K562 (cell line): ENCODE data around the gene CDK14. TPM values are rescaled to one million over a fixed set of nuclear protein-coding genes. Genes with fewer than 3 reads are reported as not detected.

ENCODE experiments used
- ATAC-seq: fragments of 200-7000 bp; cut with Tn5 transposase; 3 replicates; pipeline ENCODE4 v1.9.1; 2020; ENCODE audit warnings: moderate library complexity
- BruUV-seq: library from RNA; stranded (reverse); fragments of 400-500 nt; replicated peaks from 2 replicates; lab custom pipeline; 2021; lab: Mats Ljungman, UMichigan
- CTCF ChIA-PET: fragments of 300-600 bp; formaldehyde crosslinking; extraction: SDS; loops from one replicate; lab custom pipeline; 2021; ENCODE audit warnings: low intra/inter-chr PET ratio; lab: Yijun Ruan, JAX
- POLR2A ChIA-PET: fragments of 300-600, 350-650 bp; sonication (Branson Sonifier 250); formaldehyde crosslinking; extraction: SDS; loops from one replicate; lab custom pipeline; 2021; ENCODE audit warnings: antibody characterized with exemption, inconsistent platforms; lab: Yijun Ruan, JAX
- DNase-seq, 4 experiments: peaks; one replicate each; pipeline versions ENCODE4 v3.0.0 to v3.0.0-alpha.2; 2011 to 2018; ENCODE audit warnings: low spot score in 3 of 4, mixed read lengths in 3 of 4; ENCODE audit errors: extremely low read depth in 1 of 4
- FAIRE-seq: peaks from 2 replicates; lab custom pipeline; 2011; peaks lifted over from hg19 to GRCh38; lab: Jason Lieb, UNC
- H2AFZ ChIP-seq: 2 replicates; pipeline ENCODE4 v1.6.0; 2011; ENCODE audit warnings: low read depth, low read length, control low read depth, inconsistent platforms
- H3K27ac ChIP-seq: fragments of 200-600 bp; 3 replicates; pipeline ENCODE4 v1.8.0; 2011; ENCODE audit warnings: low read depth, mild to moderate bottlenecking, control low read depth, inconsistent platforms, low read length, moderate library complexity, mixed read lengths; ENCODE audit errors: extremely low read depth
- H3K27me3 ChIP-seq, 2 experiments: fragments of 300-600 bp in 1 of 2; 2 replicates in 1 of 2; 3 replicates in 1 of 2; pipeline versions ENCODE4 v1.6.0 to v1.8.0; 2011; ENCODE audit warnings: inconsistent platforms in 2 of 2, low read length in 2 of 2, mild to moderate bottlenecking in 1 of 2, mixed read lengths in 1 of 2, moderate library complexity in 1 of 2; ENCODE audit not compliant: control insufficient read depth in 2 of 2, insufficient read depth in 2 of 2
- H3K36me3 ChIP-seq: fragments of 300-600 bp; 3 replicates; pipeline ENCODE4 v1.8.0; 2011; ENCODE audit warnings: mild to moderate bottlenecking, low read length, inconsistent platforms; ENCODE audit not compliant: control insufficient read depth, insufficient read depth
- H3K4me1 ChIP-seq, 2 experiments: fragments of 200-600 bp in 1 of 2; replicated peaks in 1 of 2; 2 replicates in 1 of 2; 3 replicates in 1 of 2; pipeline versions ENCODE4 v1.5.1 to v1.8.0; 2011; ENCODE audit warnings: inconsistent platforms in 2 of 2, low read length in 2 of 2, mild to moderate bottlenecking in 1 of 2, mixed read lengths in 1 of 2, moderate library complexity in 1 of 2; ENCODE audit not compliant: control insufficient read depth in 2 of 2, insufficient read depth in 2 of 2
- H3K4me2 ChIP-seq: 2 replicates; pipeline ENCODE4 v1.6.1; 2011; ENCODE audit warnings: low read length, control low read depth, inconsistent platforms, mixed read lengths; ENCODE audit not compliant: insufficient read depth
- H3K4me3 ChIP-seq: fragments of 200-600 bp; sonication (generic), shearing (Covaris generic); 2 replicates; pipeline ENCODE4 v1.5.1; 2016; ENCODE audit warnings: control low read depth, inconsistent platforms
- H3K79me2 ChIP-seq: fragments of 200-600 bp; 3 replicates; pipeline ENCODE4 v1.8.0; 2011; ENCODE audit warnings: low read length, inconsistent platforms; ENCODE audit not compliant: control insufficient read depth, insufficient read depth
- H3K9ac ChIP-seq, 2 experiments: 2 replicates each; pipeline versions ENCODE4 v1.6.0 to v1.6.1; 2011; ENCODE audit warnings: low read depth in 2 of 2, low read length in 2 of 2, control low read depth in 1 of 2, inconsistent platforms in 1 of 2, mild to moderate bottlenecking in 1 of 2, mixed read lengths in 1 of 2; ENCODE audit not compliant: insufficient read depth in 1 of 2
- H3K9me1 ChIP-seq: one replicate; pipeline ENCODE4 v1.6.0; 2011; ENCODE audit warnings: inconsistent platforms, mild to moderate bottlenecking, low read length, moderate library complexity; ENCODE audit not compliant: control insufficient read depth, insufficient read depth
- H3K9me3 ChIP-seq: replicated peaks from 2 replicates; pipeline ENCODE4 v1.5.1; 2011; ENCODE audit warnings: low read depth, low read length, inconsistent platforms; ENCODE audit not compliant: control insufficient read depth, insufficient read depth
- H4K20me1 ChIP-seq: replicated peaks from 2 replicates; pipeline ENCODE4 v1.6.1; 2011; ENCODE audit warnings: low read length, inconsistent platforms, mixed read lengths; ENCODE audit not compliant: control insufficient read depth, insufficient read depth
- ARNT ChIP-seq, 2 experiments: fragments of 450-650 bp; IDR thresholded peaks; 2 replicates each; pipeline ENCODE4 v1.6.1; 2016; ENCODE audit warnings: mild to moderate bottlenecking in 1 of 2
- CREM ChIP-seq: IDR thresholded peaks from 2 replicates; pipeline ENCODE4 v1.6.1; 2014; ENCODE audit warnings: antibody characterized with exemption, low read depth
- HDAC3 ChIP-seq: fragments of 450-650 bp; IDR thresholded peaks from 2 replicates; pipeline ENCODE4 v1.6.1; 2018; ENCODE audit warnings: borderline replicate concordance, mild to moderate bottlenecking, moderate library complexity; ENCODE audit not compliant: partially characterized antibody
- HSF4 ChIP-seq: fragments of 250-450 bp; sonication (Bioruptor Pico); IDR thresholded peaks from 2 replicates; pipeline ENCODE4 v2.1.2; 2022; ENCODE audit warnings: mild to moderate bottlenecking, moderate library complexity, borderline replicate concordance
- LCOR ChIP-seq: sonication (generic); formaldehyde crosslinking; IDR thresholded peaks from 2 replicates; pipeline ENCODE4 v1.8.0; 2022; ENCODE audit warnings: mild to moderate bottlenecking, missing genetic modification reagents
- MTA1 ChIP-seq: fragments of 450-650 bp; IDR thresholded peaks from 2 replicates; pipeline ENCODE4 v1.6.1; 2017; ENCODE audit warnings: borderline replicate concordance
- NCOA6 ChIP-seq: fragments of 450-650 bp; IDR thresholded peaks from 2 replicates; pipeline ENCODE4 v1.6.1; 2017; ENCODE audit warnings: mild to moderate bottlenecking
- TEAD2 ChIP-seq: fragments of 450-650 bp; IDR thresholded peaks from 2 replicates; pipeline ENCODE4 v1.6.1; 2016; ENCODE audit warnings: missing genetic modification characterization, control low read depth, missing compliant biosample characterization
- ZNF133 ChIP-seq: fragments of 250-450 bp; sonication (Bioruptor Pico); IDR thresholded peaks from 2 replicates; pipeline ENCODE4 v1.4.0; 2020; ENCODE audit warnings: mild to moderate bottlenecking
- ZNF224 ChIP-seq: sonication (generic); formaldehyde crosslinking; IDR thresholded peaks from 2 replicates; pipeline ENCODE4 v1.8.0; 2022; ENCODE audit warnings: mild to moderate bottlenecking, missing genetic modification reagents
- ZNF316 ChIP-seq: fragments of 450-650 bp; IDR thresholded peaks from 2 replicates; pipeline ENCODE4 v1.6.1; 2016
- WGBS: fragments of 100-300 bp; shearing (Covaris generic); methylation state at CpG from one replicate; pipeline ENCODE4 v1.1.6; 2016; ENCODE audit warnings: low coverage, mixed read lengths; ENCODE audit not compliant: insufficient coverage; ENCODE audit errors: missing lambda C conversion rate; 5-methylcytosine and 5-hydroxymethylcytosine counted together
- in situ Hi-C: fragments of 300-500 bp; cut with MboI; formaldehyde crosslinking; loops from 4 replicates; pipeline ENCODE4 v1.15.0; 2018; ENCODE audit warnings: inconsistent platforms, mixed read lengths
- intact Hi-C: fragments of 100-400 bp; cut with micrococcal nuclease; formaldehyde crosslinking; loops from 2 replicates; pipeline ENCODE4 v1.14.2; 2022
- polyA plus RNA-seq, 8 experiments: library from polyadenylated mRNA; depleted of rRNA in 4 of 8; stranded (reverse) in 5 of 8; unstranded in 3 of 8; fragments of >200 nt; fragmentation: Nextera tagmentation in 2 of 8; fragmentation: Illumina TruSeq in 1 of 8; extraction: Ambion mirVana in 2 of 8; extraction: Trizol in 1 of 8; gene quantifications; 2 replicates each; pipeline versions ENCODE4 v1.2.1 to v1.2.3, GENCODE V29; 2011 to 2014; ENCODE audit warnings: inconsistent platforms in 1 of 8, missing spikeins in 1 of 8
- total RNA-seq, 7 experiments: library from RNA; depleted of rRNA in 6 of 7; stranded (reverse); fragments of >200 nt in 6 of 7; fragmentation: Illumina TruSeq in 2 of 7; extraction: Trizol in 2 of 7; gene quantifications; 2 replicates each; pipeline versions ENCODE4 v1.2.1 to v1.2.3, GENCODE V29; 2011 to 2021; ENCODE audit warnings: low replicate concordance in 1 of 7
- TF ChIP-seq, protein P1 (sequence below): sonication (generic); formaldehyde crosslinking; IDR thresholded peaks from 2 replicates; pipeline ENCODE4 v1.8.1; 2023; ENCODE audit warnings: mild to moderate bottlenecking, missing genetic modification reagents, moderate library complexity
- TF ChIP-seq, protein P2 (sequence below), 2 experiments: IDR thresholded peaks in 1 of 2; conservative IDR thresholded peaks in 1 of 2; 2 replicates each; pipeline ENCODE4 v1.6.1; 2016; ENCODE audit warnings: low read depth in 2 of 2, mild to moderate bottlenecking in 1 of 2, missing compliant biosample characterization in 1 of 2, missing genetic modification characterization in 1 of 2, moderate library complexity in 1 of 2
- TF ChIP-seq, protein P3 (sequence below): sonication (generic); formaldehyde crosslinking; IDR thresholded peaks from 2 replicates; pipeline ENCODE4 v1.8.0; 2022; ENCODE audit warnings: mild to moderate bottlenecking, low read depth, missing genetic modification reagents
- TF ChIP-seq, protein P4 (sequence below): fragments of 250-450 bp; sonication (Bioruptor Pico); IDR thresholded peaks from 2 replicates; pipeline ENCODE4 v1.4.0; 2020; ENCODE audit warnings: borderline replicate concordance

CDK14 gene
- total and polyA plus RNA-seq, 9 of the 15 experiments (the other 6 are each of a cell fraction or from before 2014, with no cell fraction given), result 0.03 to 0.91 (median 0.16) TPM

DNA sequence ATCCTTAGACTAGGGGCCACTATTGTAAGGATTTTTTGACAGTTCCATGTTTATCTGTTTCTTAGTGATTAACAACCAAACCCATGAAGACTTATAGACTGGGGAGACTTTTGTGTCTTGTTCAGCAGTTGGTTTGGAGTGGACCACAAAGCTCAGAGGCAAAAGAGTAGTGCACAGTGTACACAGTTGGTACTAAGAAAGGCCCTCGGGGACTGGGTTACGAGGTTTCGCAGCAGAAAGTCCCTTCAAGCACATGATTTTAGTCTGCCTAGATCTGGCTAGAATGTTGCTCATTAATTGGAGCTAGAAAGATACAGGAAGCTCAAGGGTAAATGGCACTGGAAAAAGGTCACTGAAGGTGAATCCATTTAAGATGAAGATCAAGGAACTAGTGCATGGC lies 35.4 kb downstream of the CDK14 start:
- FAIRE-seq, result no peak

More for the DNA sequence above, 35.4 kb downstream of the CDK14 start:
- H3K27me3 ChIP-seq, result no peaks in the 10 kb centered on the region
- ChIA-PET CTCF (no interaction called here), POLR2A (no interaction called here)
- ATAC-seq (no peak), DNase-seq (no peak)
- no peak for TF ChIP-seq NCOA6
- TF ChIP-seq TEAD2, result no peak
- TF ChIP-seq, protein P1, sequence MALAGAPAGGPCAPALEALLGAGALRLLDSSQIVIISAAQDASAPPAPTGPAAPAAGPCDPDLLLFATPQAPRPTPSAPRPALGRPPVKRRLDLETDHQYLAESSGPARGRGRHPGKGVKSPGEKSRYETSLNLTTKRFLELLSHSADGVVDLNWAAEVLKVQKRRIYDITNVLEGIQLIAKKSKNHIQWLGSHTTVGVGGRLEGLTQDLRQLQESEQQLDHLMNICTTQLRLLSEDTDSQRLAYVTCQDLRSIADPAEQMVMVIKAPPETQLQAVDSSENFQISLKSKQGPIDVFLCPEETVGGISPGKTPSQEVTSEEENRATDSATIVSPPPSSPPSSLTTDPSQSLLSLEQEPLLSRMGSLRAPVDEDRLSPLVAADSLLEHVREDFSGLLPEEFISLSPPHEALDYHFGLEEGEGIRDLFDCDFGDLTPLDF (CRISPR knock-in tag), result no peak
- TF ChIP-seq MTA1, result no peak
- TF ChIP-seq HDAC3, result no peak
- TF ChIP-seq, protein P2, sequence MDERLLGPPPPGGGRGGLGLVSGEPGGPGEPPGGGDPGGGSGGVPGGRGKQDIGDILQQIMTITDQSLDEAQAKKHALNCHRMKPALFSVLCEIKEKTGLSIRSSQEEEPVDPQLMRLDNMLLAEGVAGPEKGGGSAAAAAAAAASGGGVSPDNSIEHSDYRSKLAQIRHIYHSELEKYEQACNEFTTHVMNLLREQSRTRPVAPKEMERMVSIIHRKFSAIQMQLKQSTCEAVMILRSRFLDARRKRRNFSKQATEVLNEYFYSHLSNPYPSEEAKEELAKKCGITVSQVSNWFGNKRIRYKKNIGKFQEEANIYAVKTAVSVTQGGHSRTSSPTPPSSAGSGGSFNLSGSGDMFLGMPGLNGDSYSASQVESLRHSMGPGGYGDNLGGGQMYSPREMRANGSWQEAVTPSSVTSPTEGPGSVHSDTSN (CRISPR knock-in tag; IDR thresholded peaks at IDR 0.05; ENCODE audit: low read depth), result no peak
- TF ChIP-seq, protein P2 (tag; conservative IDR thresholded peaks at IDR 0.05; ENCODE audit: low read depth), result no peak
- TF ChIP-seq ARNT (IDR thresholded peaks at IDR 0.05), result no peak
- no peak for TF ChIP-seq ZNF316
- TF ChIP-seq HSF4 (CRISPR knock-in tag), result no peak
- TF ChIP-seq LCOR (CRISPR knock-in tag), result no peak
- no peak for TF ChIP-seq CREM
- TF ChIP-seq ZNF224 (CRISPR knock-in tag), result no peak
- TF ChIP-seq, protein P3, sequence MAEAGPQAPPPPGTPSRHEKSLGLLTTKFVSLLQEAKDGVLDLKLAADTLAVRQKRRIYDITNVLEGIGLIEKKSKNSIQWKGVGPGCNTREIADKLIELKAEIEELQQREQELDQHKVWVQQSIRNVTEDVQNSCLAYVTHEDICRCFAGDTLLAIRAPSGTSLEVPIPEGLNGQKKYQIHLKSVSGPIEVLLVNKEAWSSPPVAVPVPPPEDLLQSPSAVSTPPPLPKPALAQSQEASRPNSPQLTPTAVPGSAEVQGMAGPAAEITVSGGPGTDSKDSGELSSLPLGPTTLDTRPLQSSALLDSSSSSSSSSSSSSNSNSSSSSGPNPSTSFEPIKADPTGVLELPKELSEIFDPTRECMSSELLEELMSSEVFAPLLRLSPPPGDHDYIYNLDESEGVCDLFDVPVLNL, result no peak
- TF ChIP-seq, protein P4, sequence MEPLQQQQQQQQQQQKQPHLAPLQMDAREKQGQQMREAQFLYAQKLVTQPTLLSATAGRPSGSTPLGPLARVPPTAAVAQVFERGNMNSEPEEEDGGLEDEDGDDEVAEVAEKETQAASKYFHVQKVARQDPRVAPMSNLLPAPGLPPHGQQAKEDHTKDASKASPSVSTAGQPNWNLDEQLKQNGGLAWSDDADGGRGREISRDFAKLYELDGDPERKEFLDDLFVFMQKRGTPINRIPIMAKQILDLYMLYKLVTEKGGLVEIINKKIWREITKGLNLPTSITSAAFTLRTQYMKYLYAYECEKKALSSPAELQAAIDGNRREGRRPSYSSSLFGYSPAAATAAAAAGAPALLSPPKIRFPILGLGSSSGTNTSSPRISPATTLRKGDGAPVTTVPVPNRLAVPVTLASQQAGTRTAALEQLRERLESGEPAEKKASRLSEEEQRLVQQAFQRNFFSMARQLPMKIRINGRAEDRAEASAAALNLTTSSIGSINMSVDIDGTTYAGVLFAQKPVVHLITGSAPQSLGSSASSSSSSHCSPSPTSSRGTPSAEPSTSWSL, result no peak
- TF ChIP-seq ZNF133 (CRISPR knock-in tag), result no peak
- no peaks in the 10 kb centered on the region for H3K9me3 ChIP-seq
- H2AFZ ChIP-seq, result no peak overlapping the region
- no peak overlapping the region for H3K4me2 ChIP-seq
- no peak overlapping the region for H3K4me3 ChIP-seq
- 0% methylated on average over 3 of the region's 3 CpGs for WGBS
- no TSS peak for BruUV-seq
- no peaks in the 10 kb centered on the region for H3K36me3 ChIP-seq
- no peak overlapping the region for H3K27ac ChIP-seq
- H3K79me2 ChIP-seq, result no peaks in the 10 kb centered on the region
- no peaks in the 10 kb centered on the region for H3K4me1 ChIP-seq
- in situ Hi-C loops (no loop called here), intact Hi-C loops (no loop called here)
- no peaks in the 10 kb centered on the region for H3K9me1 ChIP-seq
- H4K20me1 ChIP-seq, result no peaks in the 10 kb centered on the region
- no peak overlapping the region for H3K9ac ChIP-seq
